Germinal center (tissue), 1 donor: ENCODE data around the gene CSF2.

Experiments
- DNase-seq: peaks from one replicate; pipeline ENCODE4 v3.0.0; 2012; ENCODE audit warnings: mixed read lengths, low spot score

Gene CSF2

GRCh38 chr5:132073231-132074013, at the start of gene CSF2:
TSS of gene CSF2 (plus strand) at chr5:132073789. CDS start at chr5:132073824, 35 bp downstream.
- no peak for DNase-seq

GRCh38 chr5:132024117-132024435, 49.5 kb upstream of the CSF2 start:
- no peak for DNase-seq

- DNase-seq = no peak
Measured at GRCh38 chr5:132024789-132025402, 48.7 kb upstream of the CSF2 start.

GRCh38 chr5:132025403-132025971, 48.1 kb upstream of the CSF2 start:
- no peak for DNase-seq

- DNase-seq = no peak
Measured at GRCh38 chr5:132026516-132027008, 47.0 kb upstream of the CSF2 start.

GRCh38 chr5:132027027-132027426, 46.6 kb upstream of the CSF2 start:
- no peak for DNase-seq

- DNase-seq = no peak
Measured at GRCh38 chr5:132029609-132030330, 43.8 kb upstream of the CSF2 start.

GRCh38 chr5:132030610-132031009, 43.0 kb upstream of the CSF2 start:
- no peak for DNase-seq

GRCh38 chr5:132032196-132032595, 41.4 kb upstream of the CSF2 start:
- DNase-seq = no peak

GRCh38 chr5:132033122-132033521, 40.5 kb upstream of the CSF2 start:
- DNase-seq = no peak

GRCh38 chr5:132037353-132037752, 36.2 kb upstream of the CSF2 start:
- DNase-seq = no peak

- DNase-seq = no peak
Measured at GRCh38 chr5:132044207-132044606, 29.4 kb upstream of the CSF2 start.

GRCh38 chr5:132046880-132047299, 26.7 kb upstream of the CSF2 start:
- DNase-seq = no peak

GRCh38 chr5:132049093-132049492, 24.5 kb upstream of the CSF2 start:
- DNase-seq = no peak

GRCh38 chr5:132049559-132049958, 24.0 kb upstream of the CSF2 start:
- no peak for DNase-seq

GRCh38 chr5:132050136-132050535, 23.5 kb upstream of the CSF2 start:
- DNase-seq = no peak

GRCh38 chr5:132050661-132051552, 22.7 kb upstream of the CSF2 start:
- no peak for DNase-seq

GRCh38 chr5:132052520-132052919, 21.1 kb upstream of the CSF2 start:
- no peak for DNase-seq

GRCh38 chr5:132053483-132053882, 20.1 kb upstream of the CSF2 start:
- no peak for DNase-seq

- DNase-seq = no peak
Measured at GRCh38 chr5:132054031-132054696, 19.4 kb upstream of the CSF2 start.
